PC-9 (cell line): ENCODE results near the gene OAF. TPM values are rescaled to one million over a fixed set of nuclear protein-coding genes. Genes with fewer than 3 reads are reported as not detected.
"Not testable (repeated sequence)": the region's sequence is repeated elsewhere in the genome, so short reads cannot be mapped to it uniquely, and the experiment has no call there.

Source experiments
- BruUV-seq: library from RNA; stranded (reverse); fragments of 400-500 nt; replicated peaks from 2 replicates; lab custom pipeline; 2021; lab: Mats Ljungman, UMichigan
- CTCF ChIA-PET: fragments of 300-600 bp; sonication (Branson Sonifier 250); formaldehyde crosslinking; loops from one replicate; lab custom pipeline; 2022; ENCODE audit warnings: antibody characterized with exemption; lab: Charles Lee
- POLR2A ChIA-PET: fragments of 300-600 bp; sonication (Branson Sonifier 250); formaldehyde crosslinking; loops from one replicate; lab custom pipeline; 2022; ENCODE audit warnings: antibody characterized with exemption; ENCODE audit not compliant: unreplicated experiment; lab: Charles Lee
- DNase-seq, 2 experiments: peaks; one replicate each; pipeline versions ENCODE4 v3.0.0 to v3.0.0-alpha.2; 2015 to 2022; ENCODE audit warnings: mixed read lengths in 1 of 2
- H2AFZ ChIP-seq: fragments of 200-600 bp; sonication (generic); 2 replicates; pipeline ENCODE4 v1.8.1; 2017; ENCODE audit warnings: antibody characterized with exemption
- H3F3A ChIP-seq: fragments of 200-600 bp; sonication (generic); 2 replicates; pipeline ENCODE4 v1.8.1; 2017; ENCODE audit warnings: antibody characterized with exemption, mild to moderate bottlenecking, low read depth; ENCODE audit not compliant: insufficient read depth
- H3K27ac ChIP-seq: fragments of 200-600 bp; sonication (generic); 2 replicates; pipeline ENCODE4 v1.6.1; 2016; ENCODE audit warnings: mixed run types
- H3K27me3 ChIP-seq: fragments of 200-600 bp; sonication (generic); 2 replicates; pipeline ENCODE4 v1.6.1; 2016; ENCODE audit warnings: low read depth, mixed run types; ENCODE audit not compliant: insufficient read depth
- H3K36me3 ChIP-seq: fragments of 200-600 bp; sonication (generic); 2 replicates; pipeline ENCODE4 v1.6.1; 2016; ENCODE audit warnings: low read depth, mixed run types
- H3K4me1 ChIP-seq: fragments of 200-600 bp; sonication (generic); replicated peaks from 2 replicates; pipeline ENCODE4 v1.6.1; 2016; ENCODE audit warnings: mixed run types; ENCODE audit not compliant: insufficient read depth
- H3K4me2 ChIP-seq: fragments of 200-600 bp; sonication (generic); 2 replicates; pipeline ENCODE4 v1.6.1; 2017; ENCODE audit warnings: mixed run types
- H3K4me3 ChIP-seq: fragments of 200-600 bp; sonication (generic); 2 replicates; pipeline ENCODE4 v1.6.1; 2016; ENCODE audit warnings: mixed run types
- H3K79me2 ChIP-seq: fragments of 200-600 bp; sonication (generic); 2 replicates; pipeline ENCODE4 v1.6.1; 2017; ENCODE audit warnings: low read depth, mixed run types
- H3K9me2 ChIP-seq: fragments of 200-600 bp; sonication (generic); 2 replicates; pipeline ENCODE4 v1.8.1; 2017; ENCODE audit warnings: mild to moderate bottlenecking; ENCODE audit not compliant: insufficient read depth
- H3K9me3 ChIP-seq: fragments of 200-600 bp; sonication (generic); 2 replicates; pipeline ENCODE4 v1.8.1; 2016; ENCODE audit warnings: low read depth; ENCODE audit not compliant: insufficient read depth
- H4K20me1 ChIP-seq: fragments of 200-600 bp; sonication (generic); 2 replicates; pipeline ENCODE4 v1.8.1; 2017; ENCODE audit not compliant: insufficient read depth
- EZH2 ChIP-seq: fragments of 200-600 bp; sonication (generic); IDR thresholded peaks from 2 replicates; pipeline ENCODE4 v1.8.0; 2017; ENCODE audit warnings: antibody characterized with exemption, low read depth
- intact Hi-C: fragments of 100-400 bp; cut with micrococcal nuclease; formaldehyde crosslinking; loops from one replicate; pipeline ENCODE4 v1.10.0; 2022; ENCODE audit not compliant: unreplicated experiment
- total RNA-seq: library from RNA; stranded (reverse); gene quantifications from 2 replicates; pipeline ENCODE4 v1.2.3, GENCODE V29; 2021
- TF ChIP-seq, protein P1 (sequence below): fragments of 200-600 bp; sonication (generic); conservative IDR thresholded peaks from 2 replicates; pipeline ENCODE4 v1.6.1; 2017; ENCODE audit warnings: mixed run types, antibody characterized with exemption, mild to moderate bottlenecking, moderate library complexity

The OAF gene
- total RNA-seq, 1 experiment from 2014 or later = 45.6 TPM

GRCh38 chr11:120249279-120250262, 38.7 kb downstream of the OAF start:
- intact Hi-C loops = no loop called here
- no peaks in the 10 kb centered on the region for H3K79me2 ChIP-seq
- H2AFZ ChIP-seq = no peak overlapping the region
- peaks cover 13% of the 10 kb centered on the region for H3F3A ChIP-seq
- H3K4me2 ChIP-seq = peak overlapping the region; percentile 40; the same call in 1 of the 2 replicates
- no peaks in the 10 kb centered on the region for H3K9me3 ChIP-seq
- TF ChIP-seq, protein P1, sequence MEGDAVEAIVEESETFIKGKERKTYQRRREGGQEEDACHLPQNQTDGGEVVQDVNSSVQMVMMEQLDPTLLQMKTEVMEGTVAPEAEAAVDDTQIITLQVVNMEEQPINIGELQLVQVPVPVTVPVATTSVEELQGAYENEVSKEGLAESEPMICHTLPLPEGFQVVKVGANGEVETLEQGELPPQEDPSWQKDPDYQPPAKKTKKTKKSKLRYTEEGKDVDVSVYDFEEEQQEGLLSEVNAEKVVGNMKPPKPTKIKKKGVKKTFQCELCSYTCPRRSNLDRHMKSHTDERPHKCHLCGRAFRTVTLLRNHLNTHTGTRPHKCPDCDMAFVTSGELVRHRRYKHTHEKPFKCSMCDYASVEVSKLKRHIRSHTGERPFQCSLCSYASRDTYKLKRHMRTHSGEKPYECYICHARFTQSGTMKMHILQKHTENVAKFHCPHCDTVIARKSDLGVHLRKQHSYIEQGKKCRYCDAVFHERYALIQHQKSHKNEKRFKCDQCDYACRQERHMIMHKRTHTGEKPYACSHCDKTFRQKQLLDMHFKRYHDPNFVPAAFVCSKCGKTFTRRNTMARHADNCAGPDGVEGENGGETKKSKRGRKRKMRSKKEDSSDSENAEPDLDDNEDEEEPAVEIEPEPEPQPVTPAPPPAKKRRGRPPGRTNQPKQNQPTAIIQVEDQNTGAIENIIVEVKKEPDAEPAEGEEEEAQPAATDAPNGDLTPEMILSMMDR = no peak
- no peak for TF ChIP-seq EZH2
- peaks cover 15% of the 10 kb centered on the region for H3K4me1 ChIP-seq
- POLR2A ChIA-PET = no interaction called here
- H3K9me2 ChIP-seq = no peaks in the 10 kb centered on the region
- no peaks in the 10 kb centered on the region for H3K36me3 ChIP-seq
- no peak for DNase-seq
- no TSS peak for BruUV-seq
- no peak overlapping the region for H3K27ac ChIP-seq
- no peaks in the 10 kb centered on the region for H4K20me1 ChIP-seq
- CTCF ChIA-PET = interaction anchor here (1.0 kb wide), 1 partner anchor 14 kb away, joined by 5 read pairs; no protein-coding TSS in a partner anchor
- H3K4me3 ChIP-seq = no peak overlapping the region
- H3K27me3 ChIP-seq = peaks cover 14% of the 10 kb centered on the region; the same call in 1 of the 2 replicates

GRCh38 chr11:120253377-120253776, 42.5 kb downstream of the OAF start:
- H3K27ac ChIP-seq, H4K20me1 ChIP-seq, DNase-seq, intact Hi-C loops, H3K36me3 ChIP-seq, H3K9me3 ChIP-seq, H3K4me3 ChIP-seq, H2AFZ ChIP-seq, BruUV-seq, H3K79me2 ChIP-seq, H3K4me2 ChIP-seq, POLR2A ChIA-PET, CTCF ChIA-PET, H3K9me2 ChIP-seq: not testable (repeated sequence)
- peaks cover 10% of the 10 kb centered on the region for H3K4me1 ChIP-seq
- peaks cover 52% of the 10 kb centered on the region for H3K27me3 ChIP-seq
- H3F3A ChIP-seq = peaks cover 11% of the 10 kb centered on the region

GRCh38 chr11:120254788-120255518, 44.1 kb downstream of the OAF start:
- H3F3A ChIP-seq = no peaks in the 10 kb centered on the region
- no TSS peak for BruUV-seq
- H3K4me1 ChIP-seq = no peaks in the 10 kb centered on the region
- H3K79me2 ChIP-seq = no peaks in the 10 kb centered on the region
- no peak overlapping the region for H3K4me2 ChIP-seq
- no peak overlapping the region for H3K4me3 ChIP-seq
- H3K36me3 ChIP-seq = no peaks in the 10 kb centered on the region
- ChIA-PET CTCF (no interaction called here), POLR2A (no interaction called here)
- no peaks in the 10 kb centered on the region for H3K9me3 ChIP-seq
- no peak overlapping the region for H3K27ac ChIP-seq
- intact Hi-C loops = no loop called here
- TF ChIP-seq, protein P1 = no peak
- TF ChIP-seq EZH2 = no peak
- no peak overlapping the region for H2AFZ ChIP-seq
- DNase-seq = no peak
- no peaks in the 10 kb centered on the region for H4K20me1 ChIP-seq
- no peaks in the 10 kb centered on the region for H3K9me2 ChIP-seq
- H3K27me3 ChIP-seq = peaks cover 67% of the 10 kb centered on the region
